ENCODE data around the gene FGFR1OP2.
"Not testable (repeated sequence)": the region's sequence is repeated elsewhere in the genome, so short reads cannot be mapped to it uniquely, and the experiment has no call there.

The FGFR1OP2 gene

GRCh38 chr12:26936559-26937442, 1.5 kb upstream of the FGFR1OP2 start:
- peak overlapping the region; percentile 96 for H3K27ac Mint-ChIP-seq
- H3K9me3 Mint-ChIP-seq, result no peaks in the 10 kb centered on the region
- peaks cover 81% of the 10 kb centered on the region for H3K4me1 Mint-ChIP-seq
- no peak for ATAC-seq
- H3K4me3 Mint-ChIP-seq, result peak overlapping the region; percentile 94
- no peaks in the 10 kb centered on the region for H3K27me3 Mint-ChIP-seq
- H3K36me3 Mint-ChIP-seq, result peaks cover 31% of the 10 kb centered on the region

- Mint-ChIP-seq H3K4me1 (peaks cover 81% of the 10 kb centered on the region), H3K27ac (peak overlapping the region; percentile 96), H3K9me3 (no peaks in the 10 kb centered on the region), H3K4me3 (peak overlapping the region; percentile 94), H3K36me3 (peaks cover 24% of the 10 kb centered on the region), H3K27me3 (no peaks in the 10 kb centered on the region)
- no peak for ATAC-seq
Observed at GRCh38 chr12:26937443-26937862, 817 bp upstream of the FGFR1OP2 start.

- Mint-ChIP-seq H3K36me3 (peaks cover 14% of the 10 kb centered on the region), H3K9me3 (no peaks in the 10 kb centered on the region), H3K27me3 (no peaks in the 10 kb centered on the region), H3K4me1 (peaks cover 81% of the 10 kb centered on the region), H3K4me3 (peak overlapping the region; percentile 94), H3K27ac (peak overlapping the region; percentile 96)
- ATAC-seq, result peak; percentile 0
Observed at GRCh38 chr12:26938701-26939062, 412 bp downstream of the FGFR1OP2 start.

- H3K27ac Mint-ChIP-seq, result peak overlapping the region; percentile 96
- peak overlapping the region; percentile 94 for H3K4me3 Mint-ChIP-seq
- H3K36me3 Mint-ChIP-seq, result peaks cover 14% of the 10 kb centered on the region
- no peaks in the 10 kb centered on the region for H3K9me3 Mint-ChIP-seq
- H3K27me3 Mint-ChIP-seq, result no peaks in the 10 kb centered on the region
- peaks cover 82% of the 10 kb centered on the region for H3K4me1 Mint-ChIP-seq
- ATAC-seq, result no peak
Observed at GRCh38 chr12:26939192-26939832, 1.0 kb downstream of the FGFR1OP2 start.

GRCh38 chr12:26939953-26940352, 1.7 kb downstream of the FGFR1OP2 start:
- no peaks in the 10 kb centered on the region for H3K27me3 Mint-ChIP-seq
- H3K4me1 Mint-ChIP-seq, result peaks cover 75% of the 10 kb centered on the region
- peak overlapping the region; percentile 12 for H3K4me3 Mint-ChIP-seq
- ATAC-seq, result no peak
- peak overlapping the region; percentile 96 for H3K27ac Mint-ChIP-seq
- H3K9me3 Mint-ChIP-seq, result no peaks in the 10 kb centered on the region
- H3K36me3 Mint-ChIP-seq, result peaks cover 10% of the 10 kb centered on the region

- peaks cover 68% of the 10 kb centered on the region for H3K4me1 Mint-ChIP-seq
Observed at GRCh38 chr12:26940516-26941214, 2.4 kb downstream of the FGFR1OP2 start.

GRCh38 chr12:26941215-26941594, 2.9 kb downstream of the FGFR1OP2 start:
- no peaks in the 10 kb centered on the region for H3K9me3 Mint-ChIP-seq
- peaks cover 63% of the 10 kb centered on the region for H3K4me1 Mint-ChIP-seq
- peak overlapping the region; percentile 55 for H3K27ac Mint-ChIP-seq
- no peak for ATAC-seq
- no peaks in the 10 kb centered on the region for H3K27me3 Mint-ChIP-seq
- peaks cover 19% of the 10 kb centered on the region for H3K36me3 Mint-ChIP-seq
- peak overlapping the region; percentile 53 for H3K4me3 Mint-ChIP-seq

More at GRCh38 chr12:26940516-26941214, 2.4 kb downstream of the FGFR1OP2 start:
- no peaks in the 10 kb centered on the region for H3K27me3 Mint-ChIP-seq
- H3K4me3 Mint-ChIP-seq, result peak overlapping the region; percentile 53
- no peak for ATAC-seq
- peak overlapping the region; percentile 55 for H3K27ac Mint-ChIP-seq
- H3K9me3 Mint-ChIP-seq, result no peaks in the 10 kb centered on the region
- H3K36me3 Mint-ChIP-seq, result peaks cover 14% of the 10 kb centered on the region

- ATAC-seq, result no peak
- H3K9me3 Mint-ChIP-seq, result no peaks in the 10 kb centered on the region
- H3K36me3 Mint-ChIP-seq, result peaks cover 49% of the 10 kb centered on the region
- H3K4me1 Mint-ChIP-seq, result peaks cover 44% of the 10 kb centered on the region
- H3K4me3 Mint-ChIP-seq, result no peak overlapping the region
- no peak overlapping the region for H3K27ac Mint-ChIP-seq
- no peaks in the 10 kb centered on the region for H3K27me3 Mint-ChIP-seq
Observed at GRCh38 chr12:26948309-26948708, 10.0 kb downstream of the FGFR1OP2 start.

- ATAC-seq, result no peak
- H3K4me1 Mint-ChIP-seq, result peaks cover 20% of the 10 kb centered on the region
- H3K4me3 Mint-ChIP-seq, result no peak overlapping the region
- H3K36me3 Mint-ChIP-seq, result peaks cover 30% of the 10 kb centered on the region
- H3K9me3 Mint-ChIP-seq, result no peaks in the 10 kb centered on the region
- H3K27ac Mint-ChIP-seq, result no peak overlapping the region
- no peaks in the 10 kb centered on the region for H3K27me3 Mint-ChIP-seq
Observed at GRCh38 chr12:26953447-26953846, 15.2 kb downstream of the FGFR1OP2 start.

GRCh38 chr12:26954027-26954426, 15.8 kb downstream of the FGFR1OP2 start:
- Mint-ChIP-seq H3K27ac (no peak overlapping the region), H3K4me3 (no peak overlapping the region), H3K9me3 (no peaks in the 10 kb centered on the region), H3K27me3 (no peaks in the 10 kb centered on the region), H3K36me3 (peaks cover 27% of the 10 kb centered on the region), H3K4me1 (peaks cover 20% of the 10 kb centered on the region)
- no peak for ATAC-seq

GRCh38 chr12:26961391-26961790, 23.1 kb downstream of the FGFR1OP2 start:
- H3K9me3 Mint-ChIP-seq, ATAC-seq, H3K4me3 Mint-ChIP-seq: not testable (repeated sequence)

GRCh38 chr12:26961803-26962202, 23.5 kb downstream of the FGFR1OP2 start:
- H3K27ac Mint-ChIP-seq, result no peak overlapping the region

More at GRCh38 chr12:26961391-26961790, 23.1 kb downstream of the FGFR1OP2 start:
- Mint-ChIP-seq H3K27ac (peak overlapping the region; percentile 46), H3K36me3 (peaks cover 27% of the 10 kb centered on the region)
- not testable (repeated sequence) for H3K4me1 Mint-ChIP-seq, H3K27me3 Mint-ChIP-seq

GRCh38 chr12:26963413-26963812, 25.1 kb downstream of the FGFR1OP2 start:
- Mint-ChIP-seq H3K4me1 (no peaks in the 10 kb centered on the region), H3K36me3 (peaks cover 26% of the 10 kb centered on the region), H3K9me3 (no peaks in the 10 kb centered on the region), H3K4me3 (no peak overlapping the region), H3K27me3 (no peaks in the 10 kb centered on the region), H3K27ac (no peak overlapping the region)
- ATAC-seq, result no peak

More at GRCh38 chr12:26961803-26962202, 23.5 kb downstream of the FGFR1OP2 start:
- peaks cover 23% of the 10 kb centered on the region for H3K36me3 Mint-ChIP-seq
- no peaks in the 10 kb centered on the region for H3K4me1 Mint-ChIP-seq
- no peaks in the 10 kb centered on the region for H3K27me3 Mint-ChIP-seq
- H3K4me3 Mint-ChIP-seq, result no peak overlapping the region
- no peaks in the 10 kb centered on the region for H3K9me3 Mint-ChIP-seq
- ATAC-seq, result no peak

- Mint-ChIP-seq H3K4me3 (no peak overlapping the region), H3K36me3 (peaks cover 45% of the 10 kb centered on the region), H3K27me3 (no peaks in the 10 kb centered on the region), H3K27ac (no peak overlapping the region), H3K9me3 (no peaks in the 10 kb centered on the region), H3K4me1 (no peaks in the 10 kb centered on the region)
- no peak for ATAC-seq
Observed at GRCh38 chr12:26966842-26967241, 28.6 kb downstream of the FGFR1OP2 start.

GRCh38 chr12:26970136-26970535, 31.9 kb downstream of the FGFR1OP2 start:
- Mint-ChIP-seq H3K9me3 (no peaks in the 10 kb centered on the region), H3K36me3 (peaks cover 49% of the 10 kb centered on the region), H3K4me1 (no peaks in the 10 kb centered on the region), H3K27me3 (no peaks in the 10 kb centered on the region), H3K27ac (no peak overlapping the region), H3K4me3 (no peak overlapping the region)
- no peak for ATAC-seq

Data from stimulated activated memory B cell treated with anti-CD40 and anti-IgM and Interleukin-4, amounts not matched to agents 10 μg/mL and 1 μg/mL and 100 μg/mL, for 72 hours (primary cell).